CD8-positive, alpha-beta memory T cell (primary cell): Measurements from ENCODE around the gene EBI3. TPM values are rescaled to one million over a fixed set of nuclear protein-coding genes. Genes with fewer than 3 reads are reported as not detected.

Experiments
- CTCF ChIA-PET: fragments of 350-600 bp; sonication (Branson Sonifier 250); formaldehyde crosslinking; loops from one replicate; lab custom pipeline; 2021; ENCODE audit warnings: antibody characterized with exemption; lab: Charles Lee
- POLR2A ChIA-PET: fragments of 350-600 bp; sonication (Branson Sonifier 250); formaldehyde crosslinking; loops from one replicate; lab custom pipeline; 2021; ENCODE audit warnings: antibody characterized with exemption; lab: Charles Lee
- DNase-seq, 5 donors: peaks; one replicate each; pipeline versions ENCODE4 v3.0.0 to v3.0.0-alpha.2; 2020 to 2022; ENCODE audit warnings: mixed read lengths in 1 of 5
- H3K27ac ChIP-seq: one replicate; pipeline ENCODE4 v1.7.0; 2013; ENCODE audit warnings: low read depth, mild to moderate bottlenecking, low read length, moderate library complexity
- H3K27me3 ChIP-seq: 2 replicates; pipeline ENCODE4 v1.7.0; 2013; ENCODE audit warnings: low read length, mild to moderate bottlenecking; ENCODE audit not compliant: insufficient read depth, poor library complexity, severe bottlenecking
- H3K36me3 ChIP-seq: 2 replicates; pipeline ENCODE4 v1.7.0; 2013; ENCODE audit warnings: mild to moderate bottlenecking, low read length, moderate library complexity; ENCODE audit not compliant: insufficient read depth
- H3K4me1 ChIP-seq: 2 replicates; pipeline ENCODE4 v1.7.0; 2013; ENCODE audit warnings: mild to moderate bottlenecking, low read length, moderate library complexity; ENCODE audit not compliant: insufficient read depth
- H3K4me3 ChIP-seq: 2 replicates; pipeline ENCODE4 v1.7.0; 2013; ENCODE audit warnings: mild to moderate bottlenecking, low read length
- H3K9me3 ChIP-seq: 2 replicates; pipeline ENCODE4 v1.7.0; 2013; ENCODE audit warnings: mild to moderate bottlenecking, low read length
- H3K27ac Mint-ChIP-seq, 8 donors: one replicate each; pipeline ENCODE4 v1.8.0; 2020 to 2021; ENCODE audit warnings: mixed read lengths in 8 of 8, mild to moderate bottlenecking in 6 of 8, inconsistent platforms in 3 of 8, moderate library complexity in 3 of 8
- H3K27me3 Mint-ChIP-seq, 2 donors: one replicate each; pipeline ENCODE4 v1.8.0; 2020 to 2021; ENCODE audit warnings: mixed read lengths in 2 of 2, mild to moderate bottlenecking in 1 of 2, moderate library complexity in 1 of 2
- H3K36me3 Mint-ChIP-seq, 3 donors: one replicate each; pipeline ENCODE4 v1.8.0; 2020 to 2021; ENCODE audit warnings: mixed read lengths in 3 of 3, inconsistent platforms in 1 of 3, mild to moderate bottlenecking in 1 of 3
- H3K4me1 Mint-ChIP-seq, 3 donors: one replicate each; pipeline ENCODE4 v1.8.0; 2020 to 2021; ENCODE audit warnings: mixed read lengths in 3 of 3, inconsistent platforms in 1 of 3, mild to moderate bottlenecking in 1 of 3
- H3K4me3 Mint-ChIP-seq, 7 donors: one replicate each; pipeline ENCODE4 v1.8.0; 2020 to 2021; ENCODE audit warnings: mixed read lengths in 7 of 7, mild to moderate bottlenecking in 6 of 7, moderate library complexity in 4 of 7, inconsistent platforms in 2 of 7
- H3K9me3 Mint-ChIP-seq, 5 donors: one replicate each; pipeline ENCODE4 v1.8.0; 2020 to 2022; ENCODE audit warnings: mixed read lengths in 5 of 5, mild to moderate bottlenecking in 3 of 5, moderate library complexity in 2 of 5, inconsistent platforms in 1 of 5
- polyA plus RNA-seq: library from polyadenylated mRNA; unstranded; fragments of 300-500 nt; fragmentation: Illumina TruSeq; gene quantifications from one replicate; pipeline ENCODE4 v1.2.3, GENCODE V29; 2021
- total RNA-seq, 2 experiments: library from RNA; stranded (reverse); gene quantifications; one replicate each; pipeline ENCODE4 v1.2.3, GENCODE V29; 2021

The EBI3 gene
- 10 to 100 TPM; 14.2 to 14.8 TPM for total RNA-seq
- not detected for polyA plus RNA-seq

- Histone ChIP-seq H3K27ac (no peak within 1 kb of the TSS), H3K36me3 (no peaks in the 10 kb centered on the region), H3K4me1 (no peaks in the 10 kb centered on the region), H3K9me3 (no peaks in the 10 kb centered on the region), H3K4me3 (no peak within 1 kb of the TSS), H3K27me3 (peaks cover 17% of the 10 kb centered on the region)
- Mint-ChIP-seq H3K36me3 (no peaks in the 10 kb centered on the region), H3K4me3 (no peak within 1 kb of the TSS), H3K27me3 (peaks cover 15 to 20% of the 10 kb centered on the region in 2 donors), H3K4me1 (no peaks in the 10 kb centered on the region), H3K27ac (peak within 1 kb of the TSS in 1 of 8 donors; percentile 5), H3K9me3 (no peaks in the 10 kb centered on the region)
- CTCF ChIA-PET = no interaction called here
- POLR2A ChIA-PET = no interaction called here
- no peak for DNase-seq
Measured at GRCh38 chr19:4229179-4229931, at the start of gene EBI3. EBI3 (plus strand) TSS chr19:4229523; CDS start chr19:4229551, 28 bp downstream.

GRCh38 chr19:4181053-4181508, 48.2 kb upstream of the EBI3 start:
- ChIA-PET POLR2A (no interaction called here), CTCF (no interaction called here)
- H3K4me1 ChIP-seq = peaks cover 22% of the 10 kb centered on the region
- H3K9me3 ChIP-seq = no peaks in the 10 kb centered on the region
- Mint-ChIP-seq H3K27ac (peak overlapping the region in 6 of 8 donors; percentile 8 to 98 (median 65)), H3K36me3 (peaks cover 0 to 37% (median 2%) of the 10 kb centered on the region in 3 donors), H3K27me3 (peaks cover 0 to 6% of the 10 kb centered on the region in 2 donors), H3K9me3 (no peaks in the 10 kb centered on the region), H3K4me3 (peak overlapping the region; percentile 64 to 98 (median 82)), H3K4me1 (peaks cover 26 to 41% (median 35%) of the 10 kb centered on the region in 3 donors)
- no peak for DNase-seq
- no peak overlapping the region for H3K4me3 ChIP-seq
- no peaks in the 10 kb centered on the region for H3K36me3 ChIP-seq
- H3K27me3 ChIP-seq = no peaks in the 10 kb centered on the region
- H3K27ac ChIP-seq = no peak overlapping the region

GRCh38 chr19:4182084-4182810, 47.1 kb upstream of the EBI3 start, which contains the start of the genes ANKRD24 and SIRT6:
ANKRD24 (plus strand) TSS chr19:4182689; CDS start chr19:4186426, 3,737 bp downstream.
SIRT6 (minus strand) TSS chr19:4182563; CDS start chr19:4182539, 24 bp downstream.
- H3K36me3 ChIP-seq = no peaks in the 10 kb centered on the region
- peaks cover 28 to 44% (median 35%) of the 10 kb centered on the region in 3 donors for H3K4me1 Mint-ChIP-seq
- no peaks in the 10 kb centered on the region for H3K9me3 Mint-ChIP-seq
- POLR2A ChIA-PET = no interaction called here
- CTCF ChIA-PET = no interaction called here
- peak within 1 kb of the TSS; percentile 93 to 98 (median 96) for H3K27ac Mint-ChIP-seq
- peaks cover 0 to 8% of the 10 kb centered on the region in 2 donors for H3K27me3 Mint-ChIP-seq
- H3K27ac ChIP-seq = peak within 1 kb of the TSS; percentile 84
- peak within 1 kb of the TSS; percentile 94 to 99 (median 97) for H3K4me3 Mint-ChIP-seq
- H3K4me1 ChIP-seq = peaks cover 22% of the 10 kb centered on the region
- H3K9me3 ChIP-seq = no peaks in the 10 kb centered on the region
- peak within 1 kb of the TSS; percentile 99 for H3K4me3 ChIP-seq
- peak; percentile 94 to 98 (median 94) for DNase-seq
- H3K36me3 Mint-ChIP-seq = peaks cover 0 to 29% (median 2%) of the 10 kb centered on the region in 3 donors
- H3K27me3 ChIP-seq = no peaks in the 10 kb centered on the region

- Mint-ChIP-seq H3K9me3 (no peaks in the 10 kb centered on the region), H3K27me3 (peaks cover 0 to 8% of the 10 kb centered on the region in 2 donors), H3K4me1 (peaks cover 28 to 43% (median 35%) of the 10 kb centered on the region in 3 donors), H3K27ac (peak overlapping the region in 2 of 8 donors; percentile 46 to 98), H3K36me3 (peaks cover 0 to 20% (median 5%) of the 10 kb centered on the region in 3 donors), H3K4me3 (peak overlapping the region; percentile 35 to 97 (median 65))
- no peak for DNase-seq
- Histone ChIP-seq H3K27ac (no peak overlapping the region), H3K9me3 (no peaks in the 10 kb centered on the region), H3K27me3 (no peaks in the 10 kb centered on the region), H3K36me3 (no peaks in the 10 kb centered on the region), H3K4me3 (no peak overlapping the region), H3K4me1 (peaks cover 22% of the 10 kb centered on the region)
- ChIA-PET POLR2A (interaction anchor here (0.5 kb wide), 1 partner anchor 127 kb away, joined by 3 read pairs; no protein-coding TSS in a partner anchor), CTCF (no interaction called here)
Measured at GRCh38 chr19:4183967-4184717, 45.2 kb upstream of the EBI3 start.

- no peak for DNase-seq
- peaks cover 22% of the 10 kb centered on the region for H3K4me1 ChIP-seq
- Mint-ChIP-seq H3K27me3 (peaks cover 0 to 10% of the 10 kb centered on the region in 2 donors), H3K9me3 (peaks cover 0 to 2% (median 0%) of the 10 kb centered on the region in 5 donors), H3K4me3 (peak overlapping the region in 4 of 7 donors; percentile 45 to 65 (median 56)), H3K36me3 (peaks cover 0 to 13% (median 3%) of the 10 kb centered on the region in 3 donors), H3K4me1 (peaks cover 21 to 37% (median 30%) of the 10 kb centered on the region in 3 donors), H3K27ac (peak overlapping the region in 1 of 8 donors; percentile 58)
- ChIA-PET POLR2A (interaction anchor here (0.5 kb wide), 1 partner anchor 128 kb away, joined by 3 read pairs; no protein-coding TSS in a partner anchor), CTCF (no interaction called here)
- no peak overlapping the region for H3K27ac ChIP-seq
- H3K4me3 ChIP-seq = no peak overlapping the region
- no peaks in the 10 kb centered on the region for H3K9me3 ChIP-seq
- no peaks in the 10 kb centered on the region for H3K27me3 ChIP-seq
- H3K36me3 ChIP-seq = no peaks in the 10 kb centered on the region
Measured at GRCh38 chr19:4184718-4185352, 44.5 kb upstream of the EBI3 start.

- Histone ChIP-seq H3K36me3 (no peaks in the 10 kb centered on the region), H3K9me3 (no peaks in the 10 kb centered on the region), H3K4me3 (no peak overlapping the region), H3K4me1 (peaks cover 16% of the 10 kb centered on the region), H3K27ac (no peak overlapping the region), H3K27me3 (no peaks in the 10 kb centered on the region)
- no peak for DNase-seq
- Mint-ChIP-seq H3K27me3 (peaks cover 0 to 10% of the 10 kb centered on the region in 2 donors), H3K36me3 (peaks cover 0 to 9% (median 3%) of the 10 kb centered on the region in 3 donors), H3K4me1 (peaks cover 21 to 29% (median 24%) of the 10 kb centered on the region in 3 donors), H3K4me3 (peak overlapping the region in 1 of 7 donors; percentile 45), H3K27ac (peak overlapping the region in 1 of 8 donors; percentile 50), H3K9me3 (peaks cover 0 to 2% (median 0%) of the 10 kb centered on the region in 5 donors)
- POLR2A ChIA-PET = no interaction called here
- CTCF ChIA-PET = no interaction called here
Measured at GRCh38 chr19:4185413-4186086, 43.8 kb upstream of the EBI3 start.
